GM23248 (cell line): ENCODE results near the gene DUSP16. TPM values are rescaled to one million over a fixed set of nuclear protein-coding genes. Genes with fewer than 3 reads are reported as not detected.

Source experiments
- DNase-seq: peaks from one replicate; pipeline ENCODE4 v3.0.0-alpha.2; 2015
- H2AFZ ChIP-seq: fragments of 200-600 bp; sonication (generic); 2 replicates; pipeline ENCODE4 v1.6.1; 2016; ENCODE audit warnings: antibody characterized with exemption
- H3F3A ChIP-seq: fragments of 200-600 bp; sonication (generic); 2 replicates; pipeline ENCODE4 v1.6.1; 2016; ENCODE audit warnings: mild to moderate bottlenecking, antibody characterized with exemption, mixed run types; ENCODE audit not compliant: insufficient read depth
- H3K27ac ChIP-seq: fragments of 200-600 bp; sonication (generic); 2 replicates; pipeline ENCODE4 v1.5.1; 2016; ENCODE audit warnings: mild to moderate bottlenecking
- H3K27me3 ChIP-seq: fragments of 200-600 bp; sonication (generic); replicated peaks from 2 replicates; pipeline ENCODE4 v1.6.1; 2016; ENCODE audit warnings: mild to moderate bottlenecking; ENCODE audit not compliant: insufficient read depth
- H3K36me3 ChIP-seq: fragments of 200-600 bp; sonication (generic); 2 replicates; pipeline ENCODE4 v1.6.1; 2016; ENCODE audit warnings: low read depth, mild to moderate bottlenecking
- H3K4me1 ChIP-seq: fragments of 200-600 bp; sonication (generic); 2 replicates; pipeline ENCODE4 v1.6.1; 2016; ENCODE audit warnings: mild to moderate bottlenecking; ENCODE audit not compliant: insufficient read depth
- H3K4me2 ChIP-seq: fragments of 200-600 bp; sonication (generic); one replicate; pipeline ENCODE4 v1.6.1; 2016; ENCODE audit warnings: mild to moderate bottlenecking; ENCODE audit not compliant: unreplicated experiment
- H3K4me3 ChIP-seq: fragments of 200-600 bp; sonication (generic); 2 replicates; pipeline ENCODE4 v1.5.1; 2016; ENCODE audit warnings: mild to moderate bottlenecking
- H3K79me2 ChIP-seq: fragments of 200-600 bp; sonication (generic); 2 replicates; pipeline ENCODE4 v1.6.1; 2016; ENCODE audit warnings: mild to moderate bottlenecking; ENCODE audit not compliant: insufficient read depth
- H3K9ac ChIP-seq: fragments of 200-600 bp; sonication (generic); 2 replicates; pipeline ENCODE4 v1.6.1; 2016; ENCODE audit warnings: mild to moderate bottlenecking
- H3K9me2 ChIP-seq: fragments of 200-600 bp; sonication (generic); 2 replicates; pipeline ENCODE4 v1.6.1; 2016; ENCODE audit warnings: mixed run types, mild to moderate bottlenecking, moderate library complexity; ENCODE audit not compliant: insufficient read depth
- H3K9me3 ChIP-seq: fragments of 200-600 bp; sonication (generic); one replicate; pipeline ENCODE4 v1.6.1; 2017; ENCODE audit warnings: low read depth
- H4K20me1 ChIP-seq: fragments of 200-600 bp; sonication (generic); 2 replicates; pipeline ENCODE4 v1.6.0; 2016; ENCODE audit not compliant: insufficient read depth
- EZH2 ChIP-seq: fragments of 200-600 bp; sonication (generic); IDR thresholded peaks from 2 replicates; pipeline ENCODE4 v1.6.1; 2018; ENCODE audit warnings: antibody characterized with exemption, mild to moderate bottlenecking; ENCODE audit not compliant: insufficient read depth, poor library complexity, severe bottlenecking
- EZH2phosphoT487 ChIP-seq: fragments of 200-600 bp; sonication (generic); IDR thresholded peaks from 2 replicates; pipeline ENCODE4 v1.6.1; 2018; ENCODE audit warnings: antibody characterized with exemption, moderate library complexity, mild to moderate bottlenecking, low read depth; ENCODE audit not compliant: insufficient read depth
- WGBS, 2 experiments: methylation state at CpG; one replicate each; pipeline ENCODE4 v1.1.6; 2015 to 2017; ENCODE audit warnings: low lambda C conversion rate in 2 of 2, low coverage in 1 of 2; ENCODE audit errors: missing lambda C conversion rate in 2 of 2; 5-methylcytosine and 5-hydroxymethylcytosine counted together
- in situ Hi-C: fragments of 300-500 bp; cut with MboI; formaldehyde crosslinking; loops from 2 replicates; pipeline ENCODE4 v1.15.0; 2020
- polyA plus RNA-seq: library from polyadenylated mRNA; unstranded; fragments of >200 nt; fragmentation: Nextera tagmentation; extraction: Ambion mirVana; gene quantifications from 2 replicates; pipeline ENCODE4 v1.2.1, GENCODE V29; 2016
- total RNA-seq: library from RNA; depleted of rRNA; stranded (reverse); fragments of >200 nt; shearing (Covaris generic); gene quantifications from 2 replicates; pipeline ENCODE4 v1.2.3, GENCODE V29; 2014

Gene DUSP16
- total and polyA plus RNA-seq, 2 experiments from 2014 or later, result 1.1 to 2.8 TPM

DNA sequence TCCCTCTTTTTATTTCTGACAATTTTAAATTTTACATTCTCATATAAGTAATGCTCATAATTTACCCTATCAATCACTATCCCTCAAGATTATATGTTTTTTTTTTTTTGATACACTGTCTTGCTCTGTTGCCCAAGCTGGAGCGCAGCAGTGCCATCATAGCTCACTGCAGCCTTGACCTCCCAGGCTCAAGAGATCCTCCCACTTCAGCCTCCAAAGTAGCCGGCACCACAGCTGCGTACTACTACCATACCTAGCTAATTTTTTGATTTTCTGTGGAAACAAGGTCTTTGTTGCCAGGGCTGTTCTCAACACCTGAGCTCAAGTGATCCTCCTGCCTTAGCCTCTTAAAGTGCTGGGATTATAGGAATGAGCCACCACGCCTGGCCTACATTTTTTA lies 4.4 kb downstream of the DUSP16 start:
- peaks cover 38% of the 10 kb centered on the region for H3K79me2 ChIP-seq

DNA sequence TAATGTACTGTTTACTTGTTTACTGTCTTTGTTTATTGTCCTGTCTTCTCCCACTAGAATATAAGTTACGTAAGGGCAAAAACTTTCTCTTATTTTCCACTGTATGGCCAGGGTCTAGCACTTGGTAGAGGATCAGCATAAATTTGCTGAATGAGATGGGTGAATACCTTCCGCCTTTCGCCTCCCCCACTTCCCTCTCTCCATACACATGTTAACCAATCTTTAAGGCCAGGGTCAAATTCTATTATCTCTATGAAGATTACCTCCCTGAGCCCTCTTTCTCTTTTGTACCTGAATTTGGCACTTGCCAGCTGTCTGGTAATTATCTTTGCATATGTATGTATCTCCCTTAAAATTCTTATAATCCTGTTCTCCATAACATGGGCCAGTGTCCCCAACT lies 4.9 kb downstream of the DUSP16 start:
- H3K36me3 ChIP-seq, result no peaks in the 10 kb centered on the region
- no peaks in the 10 kb centered on the region for H4K20me1 ChIP-seq
- H3K4me3 ChIP-seq, result no peak overlapping the region
- TF ChIP-seq EZH2 (no peak), EZH2phosphoT487 (no peak)
- 97 to 98% methylated on average over 3 of the region's 3 CpGs for WGBS, 2 experiments
- in situ Hi-C loops, result no loop called here
- H2AFZ ChIP-seq, result no peak overlapping the region
- no peaks in the 10 kb centered on the region for H3K27me3 ChIP-seq
- H3K9ac ChIP-seq, result no peak overlapping the region
- peaks cover 38% of the 10 kb centered on the region for H3K79me2 ChIP-seq
- peaks cover 9% of the 10 kb centered on the region; the same call in 1 of the 2 replicates for H3K4me1 ChIP-seq
- H3K9me3 ChIP-seq, result no peaks in the 10 kb centered on the region
- no peaks in the 10 kb centered on the region for H3K9me2 ChIP-seq
- DNase-seq, result no peak
- H3F3A ChIP-seq, result no peaks in the 10 kb centered on the region
- H3K4me2 ChIP-seq, result no peak overlapping the region
- no peak overlapping the region for H3K27ac ChIP-seq

More for the DNA sequence above, 4.4 kb downstream of the DUSP16 start:
- TF ChIP-seq EZH2phosphoT487, result no peak
- no peak for TF ChIP-seq EZH2
- H3F3A ChIP-seq, result peaks cover 4% of the 10 kb centered on the region
- no peaks in the 10 kb centered on the region for H3K36me3 ChIP-seq
- H3K27me3 ChIP-seq, result no peaks in the 10 kb centered on the region
- DNase-seq, result no peak
- H2AFZ ChIP-seq, result no peak overlapping the region
- H3K4me2 ChIP-seq, result no peak overlapping the region
- in situ Hi-C loops, result no loop called here
- H3K9ac ChIP-seq, result no peak overlapping the region
- WGBS, 2 experiments, result 72% methylated on average over 4 of the region's 4 CpGs
- H4K20me1 ChIP-seq, result no peaks in the 10 kb centered on the region
- H3K4me3 ChIP-seq, result no peak overlapping the region
- H3K4me1 ChIP-seq, result peaks cover 9% of the 10 kb centered on the region; the same call in 1 of the 2 replicates
- H3K9me2 ChIP-seq, result no peaks in the 10 kb centered on the region
- no peaks in the 10 kb centered on the region for H3K9me3 ChIP-seq
- no peak overlapping the region for H3K27ac ChIP-seq

DNA sequence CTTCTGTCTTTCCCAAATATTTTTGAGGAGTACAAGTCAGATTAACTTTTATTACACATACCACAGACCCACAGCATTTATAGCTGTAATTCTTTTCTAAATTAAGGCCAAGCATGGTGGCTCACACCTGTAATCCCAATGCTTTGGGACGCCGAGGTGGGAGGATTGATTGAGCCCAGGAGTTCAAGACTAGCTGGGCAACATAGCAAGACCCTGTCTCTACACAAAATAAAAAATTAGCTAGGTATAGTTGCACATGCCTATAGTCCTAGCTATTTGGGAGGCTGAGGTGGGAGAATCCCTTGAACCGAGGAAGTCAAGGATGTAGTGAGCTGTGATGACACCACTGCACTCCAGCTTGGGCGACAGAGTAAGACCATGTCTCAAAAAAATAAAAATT lies 7.0 kb downstream of the DUSP16 start:
- whole genome bisulfite sequencing, 2 experiments, result 98 to 99% methylated on average over 4 of the region's 4 CpGs
- no peak overlapping the region for H3K27ac ChIP-seq
- no peak for DNase-seq
- no peak overlapping the region for H3K9ac ChIP-seq
- H3K27me3 ChIP-seq, result no peaks in the 10 kb centered on the region
- no peak overlapping the region for H2AFZ ChIP-seq
- peaks cover 36% of the 10 kb centered on the region for H3K79me2 ChIP-seq
- H4K20me1 ChIP-seq, result no peaks in the 10 kb centered on the region
- TF ChIP-seq EZH2phosphoT487, result no peak
- TF ChIP-seq EZH2, result no peak
- H3F3A ChIP-seq, result no peaks in the 10 kb centered on the region
- in situ Hi-C loops, result no loop called here
- H3K4me1 ChIP-seq, result peaks cover 4% of the 10 kb centered on the region; the same call in 1 of the 2 replicates
- no peaks in the 10 kb centered on the region for H3K9me2 ChIP-seq
- H3K4me3 ChIP-seq, result no peak overlapping the region
- H3K4me2 ChIP-seq, result no peak overlapping the region
- H3K9me3 ChIP-seq, result no peaks in the 10 kb centered on the region
- H3K36me3 ChIP-seq, result no peaks in the 10 kb centered on the region

DNA sequence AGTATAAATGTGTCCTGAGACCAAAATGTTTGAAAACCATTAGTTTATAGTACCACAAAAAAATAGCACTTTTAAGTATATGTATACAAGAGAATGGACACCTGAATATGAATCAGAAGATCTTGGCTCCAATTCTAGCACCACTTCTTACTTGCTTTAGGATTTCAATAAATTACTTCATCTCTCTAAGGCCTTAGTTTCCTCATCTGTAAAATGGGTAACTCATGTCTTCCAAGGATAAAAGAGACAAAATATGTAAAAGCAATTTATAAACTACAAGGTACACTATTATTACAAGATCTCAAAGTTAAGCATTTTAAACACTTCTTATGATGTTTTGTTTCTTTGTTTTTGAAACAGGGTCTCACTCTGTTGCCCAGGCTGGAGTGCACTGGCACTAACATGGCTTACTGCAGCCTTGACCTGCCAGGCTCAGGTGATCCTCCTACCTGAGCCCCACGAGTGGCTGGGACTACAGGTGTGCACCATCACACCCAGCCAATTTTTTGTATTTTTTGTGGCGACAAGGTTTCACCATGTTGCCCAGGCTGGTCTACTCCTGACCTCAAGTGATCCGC lies 9.4 kb downstream of the DUSP16 start:
- Histone ChIP-seq H3K9ac (no peak overlapping the region), H4K20me1 (no peaks in the 10 kb centered on the region), H3K36me3 (no peaks in the 10 kb centered on the region), H3K27ac (no peak overlapping the region), H3K9me2 (no peaks in the 10 kb centered on the region), H2AFZ (no peak overlapping the region), H3K4me2 (no peak overlapping the region), H3K79me2 (peaks cover 12% of the 10 kb centered on the region), H3K4me1 (no peaks in the 10 kb centered on the region), H3K4me3 (no peak overlapping the region), H3K9me3 (no peaks in the 10 kb centered on the region), H3K27me3 (no peaks in the 10 kb centered on the region), H3F3A (no peaks in the 10 kb centered on the region)
- in situ Hi-C loops, result no loop called here
- TF ChIP-seq EZH2 (no peak), EZH2phosphoT487 (no peak)
- DNase-seq, result no peak
- 96 to 98% methylated on average over 3 of the region's 3 CpGs for WGBS, 2 experiments

DNA sequence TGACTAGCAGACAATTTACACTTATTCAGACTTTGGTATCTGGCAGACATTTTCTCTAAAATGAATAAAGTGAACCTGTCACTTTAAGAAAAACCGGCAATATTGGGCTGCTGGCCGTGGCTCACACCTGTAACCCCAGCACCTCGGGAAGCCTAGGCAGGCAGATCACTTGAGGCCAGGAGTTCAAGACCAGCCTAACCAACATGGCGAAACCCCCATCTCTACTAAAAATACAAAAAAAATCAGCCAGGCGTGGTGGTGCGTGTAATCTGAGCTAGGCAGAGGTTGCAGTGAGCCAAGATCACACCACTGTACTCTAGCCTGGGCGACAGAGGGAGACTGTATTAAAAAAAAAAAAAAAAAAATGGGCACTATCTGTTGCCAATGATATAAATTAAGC lies 11.5 kb downstream of the DUSP16 start:
- Histone ChIP-seq H3F3A (no peaks in the 10 kb centered on the region), H4K20me1 (no peaks in the 10 kb centered on the region), H3K4me2 (no peak overlapping the region), H3K9me2 (no peaks in the 10 kb centered on the region), H3K27ac (no peak overlapping the region), H3K4me3 (no peak overlapping the region), H3K79me2 (0 out of 2 replicates have a peak, but pooled peaks cover 9% of the 10 kb centered on the region), H3K27me3 (no peaks in the 10 kb centered on the region), H3K9ac (no peak overlapping the region), H2AFZ (no peak overlapping the region), H3K4me1 (no peaks in the 10 kb centered on the region), H3K36me3 (no peaks in the 10 kb centered on the region), H3K9me3 (no peaks in the 10 kb centered on the region)
- DNase-seq, result no peak
- in situ Hi-C loops, result no loop called here
- 66 to 67% methylated on average over 7 of the region's 7 CpGs for WGBS, 2 experiments
- TF ChIP-seq EZH2, result no peak
- no peak for TF ChIP-seq EZH2phosphoT487
